Measurements from ENCODE around the gene LRRC8E.
"Not testable (repeated sequence)": the region's sequence is repeated elsewhere in the genome, so short reads cannot be mapped to it uniquely, and the experiment has no call there.

The LRRC8E gene

DNA sequence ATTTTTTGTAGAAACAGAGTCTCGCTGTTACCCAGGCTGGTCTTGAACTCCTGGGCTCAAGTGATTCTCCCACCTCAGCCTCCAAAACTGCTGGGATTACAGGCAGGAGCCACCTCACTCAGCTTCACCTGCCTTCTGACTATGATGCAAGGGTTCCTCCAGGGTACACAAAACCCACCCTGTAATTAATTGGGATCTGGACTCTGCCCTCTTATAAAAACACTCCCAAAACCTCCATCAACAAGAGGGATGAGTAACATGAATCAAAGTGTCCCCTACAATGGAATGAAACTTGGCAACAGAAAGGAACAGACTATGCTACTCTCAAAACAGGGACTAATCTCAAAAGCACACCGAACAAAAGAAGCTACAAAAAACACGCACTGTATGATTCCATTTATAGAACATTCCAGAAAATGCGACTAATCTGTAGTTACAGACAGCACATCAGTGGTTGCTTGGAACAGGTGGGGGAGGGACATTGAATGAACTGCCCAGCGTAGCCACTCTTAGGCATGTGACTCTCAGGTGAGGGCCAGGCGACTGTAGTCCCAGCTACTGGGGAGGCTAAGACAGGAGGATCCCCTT, 11.0 kb upstream of the LRRC8E start:
- Histone ChIP-seq H3K9me3 (ENCODE audit: control insufficient read depth, insufficient read depth, low read length) (no peaks in the 10 kb centered on the region), H3K27ac (ENCODE audit: low read length) (no peak overlapping the region), H3K36me3 (ENCODE audit: control insufficient read depth, insufficient read depth, low read length) (no peaks in the 10 kb centered on the region), H3K27me3 (ENCODE audit: control insufficient read depth, insufficient read depth, low read length) (no peaks in the 10 kb centered on the region), H3K4me3 (ENCODE audit: low read length) (no peak overlapping the region), H3K4me1 (ENCODE audit: control insufficient read depth, insufficient read depth, low read length) (peaks cover 3% of the 10 kb centered on the region; the same call in 1 of the 2 replicates)
- DNase-seq (ENCODE audit: low read depth, low spot score) = no peak
- no CpG with 5 or more reads among the region's 6 CpGs for WGBS (ENCODE audit: insufficient coverage, insufficient read length)

DNA sequence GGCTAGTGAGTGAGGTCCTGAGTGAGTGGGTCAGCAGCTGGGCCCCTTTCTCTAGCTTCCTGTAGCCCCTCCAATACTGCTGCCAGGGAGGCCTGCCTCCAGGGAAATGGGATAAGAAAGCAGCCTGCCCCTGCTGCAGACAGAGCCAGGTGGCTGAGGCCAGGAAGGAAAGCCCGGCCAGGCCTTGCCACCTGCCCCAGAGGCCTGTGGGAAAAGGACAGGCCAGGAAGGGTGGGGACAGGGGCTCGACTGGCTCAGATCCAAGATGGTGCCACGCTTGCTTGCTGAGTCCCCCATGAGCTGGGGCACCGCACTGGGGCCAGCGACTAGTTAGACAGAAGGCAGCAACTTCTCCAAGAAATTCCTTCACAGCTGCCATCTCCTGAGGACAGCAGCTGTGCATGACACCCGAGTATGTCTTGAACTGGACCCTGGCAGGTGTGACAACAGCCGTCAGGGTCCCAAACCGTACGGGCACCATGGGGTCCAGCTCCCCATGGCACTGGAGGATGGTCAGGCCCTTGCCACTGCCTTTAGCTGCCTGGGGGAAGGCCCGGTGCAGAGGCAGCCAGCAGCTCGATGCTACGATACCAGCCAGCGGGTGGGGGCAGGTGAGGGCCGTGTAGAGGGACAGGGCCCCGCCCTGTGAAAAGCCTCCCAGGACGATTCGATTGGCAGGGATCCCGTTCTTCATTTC, 9.1 kb upstream of the LRRC8E start:
- no peaks in the 10 kb centered on the region for H3K36me3 ChIP-seq (ENCODE audit: control insufficient read depth, insufficient read depth, low read length)
- no peak overlapping the region for H3K4me3 ChIP-seq (ENCODE audit: low read length)
- no peaks in the 10 kb centered on the region for H3K9me3 ChIP-seq (ENCODE audit: control insufficient read depth, insufficient read depth, low read length)
- H3K4me1 ChIP-seq (ENCODE audit: control insufficient read depth, insufficient read depth, low read length) = no peaks in the 10 kb centered on the region
- no CpG with 5 or more reads among the region's 18 CpGs for WGBS (ENCODE audit: insufficient coverage, insufficient read length)
- DNase-seq (ENCODE audit: low read depth, low spot score) = no peak
- H3K27me3 ChIP-seq (ENCODE audit: control insufficient read depth, insufficient read depth, low read length) = no peaks in the 10 kb centered on the region
- H3K27ac ChIP-seq (ENCODE audit: low read length) = no peak overlapping the region

DNA sequence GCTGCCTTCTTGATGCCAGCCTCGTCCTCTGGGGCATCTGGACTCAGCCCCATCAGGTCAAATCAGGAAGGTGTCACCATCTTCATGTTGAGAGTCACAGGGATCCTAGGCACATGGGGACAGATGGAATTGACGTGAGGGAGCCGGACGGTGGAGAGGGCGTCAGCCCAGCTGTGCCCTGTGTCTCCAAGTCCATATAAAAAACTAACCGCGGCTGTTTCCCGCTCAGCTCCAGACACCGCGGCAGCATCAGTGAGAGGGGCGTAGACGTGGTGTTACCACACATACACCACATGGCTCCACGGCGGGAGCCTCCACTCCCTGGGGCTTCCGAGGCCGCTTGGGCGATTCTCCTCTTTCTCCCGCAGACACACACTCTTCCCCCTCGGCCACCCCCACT, 8.5 kb upstream of the LRRC8E start:
- no peaks in the 10 kb centered on the region for H3K36me3 ChIP-seq (ENCODE audit: control insufficient read depth, insufficient read depth, low read length)
- H3K27me3 ChIP-seq (ENCODE audit: control insufficient read depth, insufficient read depth, low read length) = no peaks in the 10 kb centered on the region
- no peak for DNase-seq (ENCODE audit: low read depth, low spot score)
- WGBS (ENCODE audit: insufficient coverage, insufficient read length) = no CpG with 5 or more reads among the region's 19 CpGs
- H3K4me1 ChIP-seq (ENCODE audit: control insufficient read depth, insufficient read depth, low read length) = no peaks in the 10 kb centered on the region
- no peak overlapping the region for H3K4me3 ChIP-seq (ENCODE audit: low read length)
- H3K9me3 ChIP-seq (ENCODE audit: control insufficient read depth, insufficient read depth, low read length) = no peaks in the 10 kb centered on the region
- no peak overlapping the region for H3K27ac ChIP-seq (ENCODE audit: low read length)

DNA sequence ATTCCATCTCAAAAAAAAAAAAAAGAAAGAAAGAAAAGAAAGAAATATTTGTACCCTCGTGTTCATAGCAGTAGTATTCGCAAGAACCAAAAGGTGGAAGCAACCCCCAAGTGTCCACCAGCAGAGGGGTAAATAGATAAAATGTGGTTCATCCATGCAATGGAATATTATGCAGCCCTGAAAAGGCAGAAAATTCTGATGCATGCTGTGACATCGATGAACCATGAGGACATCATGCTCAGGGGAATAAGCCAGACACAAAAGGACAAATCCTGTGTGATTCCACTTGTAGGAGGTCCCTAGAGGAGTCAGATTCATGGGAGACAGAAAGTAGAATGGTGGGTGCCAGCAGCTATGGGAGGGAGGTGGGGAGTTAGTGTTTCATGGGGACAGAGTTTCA, 6.4 kb upstream of the LRRC8E start:
- no peaks in the 10 kb centered on the region for H3K36me3 ChIP-seq (ENCODE audit: control insufficient read depth, insufficient read depth, low read length)
- H3K4me1 ChIP-seq (ENCODE audit: control insufficient read depth, insufficient read depth, low read length) = no peaks in the 10 kb centered on the region
- WGBS (ENCODE audit: insufficient coverage, insufficient read length) = no CpG with 5 or more reads among the region's 3 CpGs
- H3K9me3 ChIP-seq (ENCODE audit: control insufficient read depth, insufficient read depth, low read length) = no peaks in the 10 kb centered on the region
- DNase-seq (ENCODE audit: low read depth, low spot score) = no peak
- no peaks in the 10 kb centered on the region for H3K27me3 ChIP-seq (ENCODE audit: control insufficient read depth, insufficient read depth, low read length)
- no peak overlapping the region for H3K27ac ChIP-seq (ENCODE audit: low read length)
- no peak overlapping the region for H3K4me3 ChIP-seq (ENCODE audit: low read length)

DNA sequence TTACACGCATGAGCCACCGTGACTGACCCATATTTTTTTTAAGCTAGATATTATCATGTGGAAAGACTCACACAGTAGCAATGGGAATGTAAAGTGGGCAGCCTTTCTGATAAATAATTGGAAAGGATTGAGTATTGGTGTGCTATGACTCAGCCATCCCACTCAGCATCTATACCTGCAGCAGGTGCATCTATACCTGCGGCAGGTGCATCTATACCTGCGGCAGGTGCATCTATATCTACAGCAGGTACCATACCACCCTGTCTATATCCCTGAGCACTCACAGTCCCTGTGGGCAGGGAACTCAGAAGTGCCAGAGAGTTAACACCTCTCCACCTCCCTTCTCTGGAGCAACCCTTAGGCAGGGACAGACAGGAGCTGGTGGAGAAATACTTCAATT, 5.2 kb upstream of the LRRC8E start:
- no peak overlapping the region for H3K27ac ChIP-seq (ENCODE audit: low read length)
- H3K4me3 ChIP-seq (ENCODE audit: low read length) = no peak overlapping the region
- no peaks in the 10 kb centered on the region for H3K9me3 ChIP-seq (ENCODE audit: control insufficient read depth, insufficient read depth, low read length)
- no CpG with 5 or more reads among the region's 4 CpGs for WGBS (ENCODE audit: insufficient coverage, insufficient read length)
- H3K4me1 ChIP-seq (ENCODE audit: control insufficient read depth, insufficient read depth, low read length) = no peaks in the 10 kb centered on the region
- no peak for DNase-seq (ENCODE audit: low read depth, low spot score)
- no peaks in the 10 kb centered on the region for H3K36me3 ChIP-seq (ENCODE audit: control insufficient read depth, insufficient read depth, low read length)
- H3K27me3 ChIP-seq (ENCODE audit: control insufficient read depth, insufficient read depth, low read length) = no peaks in the 10 kb centered on the region

DNA sequence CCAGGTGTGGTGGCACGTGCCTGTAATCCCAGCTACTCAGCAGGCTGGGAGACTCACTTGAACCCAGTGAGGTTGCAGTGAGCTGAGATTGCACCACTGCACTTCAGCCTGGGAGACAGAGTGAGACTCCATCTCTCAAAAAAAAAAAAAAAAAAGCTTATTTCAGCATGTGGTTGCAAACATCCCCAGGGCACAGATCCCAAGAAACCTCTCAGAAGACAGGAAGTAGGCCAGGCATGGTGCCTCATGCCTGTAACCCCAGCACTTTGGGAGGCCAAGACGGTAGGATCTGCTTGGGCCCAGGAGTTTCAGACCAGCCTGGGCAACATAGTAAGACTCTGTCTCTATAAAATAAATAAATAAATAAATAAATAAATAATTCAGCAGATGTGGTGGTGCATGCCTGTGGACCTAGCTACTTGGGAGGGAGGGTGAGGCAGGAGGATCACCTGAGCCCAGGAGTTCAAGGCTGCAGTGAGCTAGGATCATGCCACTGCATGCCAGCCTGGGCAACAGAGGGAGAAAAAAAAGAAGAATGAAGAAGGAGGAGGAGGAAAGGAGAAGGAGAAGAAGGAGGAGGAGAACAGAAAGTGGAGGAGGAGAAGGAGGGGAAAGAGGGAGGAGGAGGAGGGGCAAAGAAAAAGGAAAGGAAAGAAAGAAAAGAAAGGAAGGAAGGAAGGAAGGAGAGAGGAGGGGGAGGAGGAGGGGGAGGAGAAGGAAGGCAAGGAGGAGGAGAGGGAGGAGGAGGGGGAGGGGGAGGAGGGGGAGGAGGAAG, 4.3 kb upstream of the LRRC8E start:
- no peaks in the 10 kb centered on the region for H3K36me3 ChIP-seq (ENCODE audit: control insufficient read depth, insufficient read depth, low read length)
- H3K9me3 ChIP-seq (ENCODE audit: control insufficient read depth, insufficient read depth, low read length) = no peaks in the 10 kb centered on the region
- no CpG with 5 or more reads among the region's 2 CpGs for WGBS (ENCODE audit: insufficient coverage, insufficient read length)
- no peaks in the 10 kb centered on the region for H3K27me3 ChIP-seq (ENCODE audit: control insufficient read depth, insufficient read depth, low read length)
- no peaks in the 10 kb centered on the region for H3K4me1 ChIP-seq (ENCODE audit: control insufficient read depth, insufficient read depth, low read length)
- DNase-seq (ENCODE audit: low read depth, low spot score) = no peak
- no peak overlapping the region for H3K4me3 ChIP-seq (ENCODE audit: low read length)
- H3K27ac ChIP-seq (ENCODE audit: low read length) = no peak overlapping the region

DNA sequence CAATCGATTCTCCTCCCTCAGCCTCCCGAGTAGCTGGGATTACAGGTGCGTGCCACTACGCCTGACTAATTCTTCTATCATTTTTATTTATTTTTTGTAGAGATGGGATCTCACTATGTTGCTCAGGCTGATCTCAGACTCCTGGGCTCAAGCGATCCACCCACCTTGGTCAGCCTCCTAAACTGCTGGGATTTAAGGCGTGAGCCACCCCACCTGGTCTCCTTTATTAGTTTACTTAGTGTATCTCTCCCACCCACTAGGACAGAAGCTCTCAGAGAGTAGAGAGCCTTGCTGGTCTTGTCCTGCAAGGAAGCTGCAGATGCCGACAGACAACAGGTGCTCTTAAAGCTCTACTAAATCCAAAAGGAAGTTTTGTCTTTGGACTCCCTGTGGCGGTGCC, 2.5 kb upstream of the LRRC8E start:
- Histone ChIP-seq H3K4me3 (ENCODE audit: low read length) (no peak overlapping the region), H3K36me3 (ENCODE audit: control insufficient read depth, insufficient read depth, low read length) (no peaks in the 10 kb centered on the region), H3K27me3 (ENCODE audit: control insufficient read depth, insufficient read depth, low read length) (no peaks in the 10 kb centered on the region), H3K9me3 (ENCODE audit: control insufficient read depth, insufficient read depth, low read length) (no peaks in the 10 kb centered on the region), H3K4me1 (ENCODE audit: control insufficient read depth, insufficient read depth, low read length) (no peaks in the 10 kb centered on the region), H3K27ac (ENCODE audit: low read length) (no peak overlapping the region)
- no CpG with 5 or more reads among the region's 8 CpGs for WGBS (ENCODE audit: insufficient coverage, insufficient read length)
- DNase-seq (ENCODE audit: low read depth, low spot score) = no peak

DNA sequence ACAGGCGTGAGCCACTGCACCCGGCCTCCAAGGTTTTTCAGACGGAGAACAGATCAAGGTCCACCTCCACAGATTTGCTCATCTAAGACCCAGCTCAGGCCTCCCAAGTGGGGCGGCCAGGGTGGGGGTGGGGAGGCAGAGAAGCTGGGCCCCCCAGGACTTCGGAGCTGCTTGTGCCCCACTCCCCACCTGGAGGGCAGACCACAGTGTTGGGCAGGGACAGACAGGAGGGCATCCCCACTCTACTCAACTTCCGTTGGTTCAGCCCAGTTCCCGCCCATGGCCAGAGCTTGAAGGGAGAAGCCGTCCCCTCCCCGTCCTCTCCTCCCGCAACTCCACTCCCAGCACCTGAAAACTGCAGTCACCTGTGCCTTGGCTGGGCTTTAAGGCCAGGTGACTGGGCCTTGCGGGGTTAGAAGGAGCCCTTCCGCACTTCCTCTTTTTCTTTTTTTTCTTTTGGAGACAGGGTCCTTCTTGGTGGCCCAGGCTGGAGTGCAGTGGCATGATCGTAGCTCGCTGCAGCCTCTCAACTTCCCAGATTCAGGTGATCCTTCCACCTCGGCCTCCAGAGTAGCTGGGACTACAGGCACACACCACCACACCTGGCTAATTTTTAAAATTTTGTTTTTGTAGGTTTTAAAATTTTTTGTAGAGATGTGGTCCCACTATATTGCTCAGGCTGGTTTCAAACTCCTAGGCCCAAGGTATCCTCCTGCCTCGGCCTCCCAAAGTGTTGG, 734 bp upstream of the LRRC8E start:
- Histone ChIP-seq H3K27ac (ENCODE audit: low read length) (no peak overlapping the region), H3K27me3 (ENCODE audit: control insufficient read depth, insufficient read depth, low read length) (no peaks in the 10 kb centered on the region), H3K36me3 (ENCODE audit: control insufficient read depth, insufficient read depth, low read length) (no peaks in the 10 kb centered on the region), H3K4me1 (ENCODE audit: control insufficient read depth, insufficient read depth, low read length) (no peaks in the 10 kb centered on the region), H3K9me3 (ENCODE audit: control insufficient read depth, insufficient read depth, low read length) (no peaks in the 10 kb centered on the region), H3K4me3 (ENCODE audit: low read length) (no peak overlapping the region)
- no CpG with 5 or more reads among the region's 16 CpGs for WGBS (ENCODE audit: insufficient coverage, insufficient read length)
- DNase-seq (ENCODE audit: low read depth, low spot score) = no peak

DNA sequence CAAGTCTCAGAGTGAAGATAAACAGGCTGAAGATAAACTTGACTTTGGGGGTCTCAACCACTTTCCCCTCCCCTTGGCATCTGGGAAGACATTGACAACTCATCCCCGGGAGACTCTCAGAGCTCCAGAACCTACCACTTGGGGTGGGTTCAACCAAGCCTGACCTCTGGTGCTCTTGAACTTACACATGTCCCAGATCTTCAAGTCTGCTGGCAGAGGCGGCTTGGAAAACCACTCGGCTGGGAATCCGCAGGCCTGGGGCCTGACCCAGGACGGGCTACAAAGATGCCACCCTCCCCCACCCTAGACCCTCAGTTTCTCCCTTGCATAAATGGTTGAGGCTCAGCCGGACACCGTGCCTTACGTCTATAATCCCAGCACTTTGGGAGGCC, 512 bp downstream of the LRRC8E start:
- Histone ChIP-seq H3K4me3 (ENCODE audit: low read length) (peak overlapping the region; percentile 74; the same call in 1 of the 2 replicates), H3K27ac (ENCODE audit: low read length) (no peak overlapping the region), H3K4me1 (ENCODE audit: control insufficient read depth, insufficient read depth, low read length) (no peaks in the 10 kb centered on the region), H3K27me3 (ENCODE audit: control insufficient read depth, insufficient read depth, low read length) (no peaks in the 10 kb centered on the region), H3K36me3 (ENCODE audit: control insufficient read depth, insufficient read depth, low read length) (no peaks in the 10 kb centered on the region), H3K9me3 (ENCODE audit: control insufficient read depth, insufficient read depth, low read length) (no peaks in the 10 kb centered on the region)
- DNase-seq (ENCODE audit: low read depth, low spot score) = no peak
- WGBS (ENCODE audit: insufficient coverage, insufficient read length) = no CpG with 5 or more reads among the region's 8 CpGs

DNA sequence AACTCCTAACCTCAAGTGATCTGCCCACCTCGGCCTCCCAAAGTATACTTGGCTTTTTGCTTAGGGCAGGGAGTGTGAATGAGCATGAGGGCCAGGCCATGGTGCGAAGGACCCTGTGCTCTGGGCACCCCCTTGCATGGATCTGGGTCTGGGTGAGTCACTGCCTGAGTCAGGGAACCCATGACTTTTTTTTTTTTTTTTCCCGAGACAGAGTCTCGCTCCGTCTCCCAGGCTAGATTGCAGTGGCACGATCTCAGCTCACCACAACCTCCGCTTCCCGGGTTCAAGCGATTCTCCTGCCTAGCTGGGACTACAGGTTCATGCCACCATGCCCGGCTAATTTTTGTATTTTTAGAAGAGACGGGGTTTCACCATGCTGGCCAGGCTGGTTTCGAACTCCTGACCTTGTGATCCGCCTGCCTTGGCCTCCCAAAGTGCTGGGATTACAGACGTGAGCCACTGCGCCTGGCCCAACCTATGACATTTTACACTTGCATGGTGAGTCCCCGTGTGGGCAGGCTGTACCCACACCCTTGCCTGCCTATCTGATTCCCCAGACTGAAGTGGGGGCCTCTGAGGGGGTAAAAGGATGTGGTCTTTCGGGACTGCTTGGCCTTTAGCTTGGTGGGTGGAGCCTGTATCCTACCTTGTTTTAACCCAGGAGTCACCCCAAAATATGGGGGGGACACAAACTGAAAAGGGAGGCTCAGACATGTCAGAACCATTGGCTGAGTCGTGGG, 5.2 kb downstream of the LRRC8E start:
- not testable (repeated sequence) for H3K27me3 ChIP-seq (ENCODE audit: control insufficient read depth, insufficient read depth, low read length); H3K4me1 ChIP-seq (ENCODE audit: control insufficient read depth, insufficient read depth, low read length); H3K27ac ChIP-seq (ENCODE audit: low read length); H3K36me3 ChIP-seq (ENCODE audit: control insufficient read depth, insufficient read depth, low read length); H3K4me3 ChIP-seq (ENCODE audit: low read length); H3K9me3 ChIP-seq (ENCODE audit: control insufficient read depth, insufficient read depth, low read length); DNase-seq (ENCODE audit: low read depth, low spot score)
- WGBS (ENCODE audit: insufficient coverage, insufficient read length) = no CpG with 5 or more reads among the region's 18 CpGs
